B cell (primary cell): ENCODE data around the gene SLC32A1. TPM values are rescaled to one million over a fixed set of nuclear protein-coding genes. Genes with fewer than 3 reads are reported as not detected.

Source experiments
- ATAC-seq: fragments of 200-7000 bp; cut with Tn5 transposase; one replicate; pipeline ENCODE4 v1.10.0; 2021; ENCODE audit warnings: low read depth, mild to moderate bottlenecking, moderate number of reproducible peaks, moderate library complexity
- CTCF ChIA-PET: fragments of 350-600 bp; sonication (Branson Sonifier 250); formaldehyde crosslinking; loops from one replicate; lab custom pipeline; 2021; ENCODE audit warnings: antibody characterized with exemption, inconsistent platforms; lab: Charles Lee
- POLR2A ChIA-PET: fragments of 350-600 bp; sonication (Branson Sonifier 250); formaldehyde crosslinking; loops from one replicate; lab custom pipeline; 2021; ENCODE audit warnings: antibody characterized with exemption; lab: Charles Lee
- DNase-seq: peaks from one replicate; pipeline ENCODE4 v3.0.0; 2013
- H2AFZ ChIP-seq: 2 replicates; pipeline ENCODE4 v1.6.1; 2012; ENCODE audit warnings: mild to moderate bottlenecking, low read depth, low read length; ENCODE audit not compliant: insufficient read depth, poor library complexity, severe bottlenecking
- H3K27ac ChIP-seq, 2 donors: 1 replicate in 1 of 2; 2 replicates in 1 of 2; pipeline ENCODE4 v1.5.1; 2012 to 2013; ENCODE audit warnings: low read length in 2 of 2, mild to moderate bottlenecking in 2 of 2, moderate library complexity in 1 of 2
- H3K27me3 ChIP-seq, 4 experiments: fragments of 200-600 bp in 1 of 4; sonication (generic) in 1 of 4; replicated peaks in 1 of 4; 1 replicate in 2 of 4; 2 replicates in 2 of 4; pipeline versions ENCODE4 v1.6.1 to v1.7.0; 2013 to 2016; ENCODE audit warnings: low read length in 3 of 4, mild to moderate bottlenecking in 2 of 4, mixed read lengths in 1 of 4, moderate library complexity in 1 of 4; ENCODE audit not compliant: insufficient read depth in 4 of 4, control insufficient read depth in 3 of 4; ENCODE audit errors: control extremely low read depth in 1 of 4
- H3K36me3 ChIP-seq, 2 experiments: replicated peaks in 1 of 2; 1 replicate in 1 of 2; 2 replicates in 1 of 2; pipeline versions ENCODE4 v1.6.1 to v1.7.1; 2013; ENCODE audit warnings: low read length in 1 of 2; ENCODE audit not compliant: insufficient read depth in 2 of 2, control insufficient read depth in 1 of 2; ENCODE audit errors: control extremely low read depth in 1 of 2, extremely low read depth in 1 of 2
- H3K4me1 ChIP-seq, 2 donors: fragments of 200-600 bp in 1 of 2; sonication (generic) in 1 of 2; 1 replicate in 1 of 2; 2 replicates in 1 of 2; pipeline versions ENCODE4 v1.5.1 to v1.6.1; 2013 to 2017; ENCODE audit warnings: low read length in 2 of 2; ENCODE audit not compliant: control insufficient read depth in 2 of 2, insufficient read depth in 2 of 2
- H3K4me2 ChIP-seq: replicated peaks from 2 replicates; pipeline ENCODE3; 2012; ENCODE audit warnings: mild to moderate bottlenecking, low read depth, low read length; ENCODE audit not compliant: poor library complexity, severe bottlenecking
- H3K4me3 ChIP-seq, 5 experiments: fragments of 200-600 bp in 1 of 5; sonication (generic) in 1 of 5; 1 replicate in 3 of 5; 2 replicates in 2 of 5; pipeline versions ENCODE4 v1.5.1 to v1.7.0; 2011 to 2016; ENCODE audit warnings: low read length in 4 of 5, mild to moderate bottlenecking in 4 of 5, low read depth in 2 of 5, control low read depth in 1 of 5, moderate library complexity in 1 of 5; ENCODE audit not compliant: insufficient read depth in 1 of 5; ENCODE audit errors: control extremely low read depth in 1 of 5, extremely low read depth in 1 of 5
- H3K79me2 ChIP-seq: fragments of 200-600 bp; sonication (generic); one replicate; pipeline ENCODE4 v1.6.0; 2016; ENCODE audit warnings: low read length; ENCODE audit not compliant: control insufficient read depth, insufficient read depth
- H3K9ac ChIP-seq: fragments of 200-600 bp; sonication (generic); 2 replicates; pipeline ENCODE4 v1.6.1; 2017; ENCODE audit warnings: mild to moderate bottlenecking, low read length, moderate library complexity
- H3K9me3 ChIP-seq, 3 donors: one replicate each; pipeline versions ENCODE4 v1.6.1 to v1.7.1; 2013; ENCODE audit warnings: low read length in 2 of 3; ENCODE audit not compliant: control insufficient read depth in 2 of 3, insufficient read depth in 1 of 3; ENCODE audit errors: control extremely low read depth in 1 of 3
- H4K20me1 ChIP-seq: 2 replicates; pipeline ENCODE4 v1.6.0; 2012; ENCODE audit warnings: mild to moderate bottlenecking, low read length; ENCODE audit not compliant: insufficient read depth, control insufficient read depth, poor library complexity, severe bottlenecking
- H3K27ac Mint-ChIP-seq: one replicate; pipeline ENCODE4 v1.8.0; 2021; ENCODE audit warnings: mixed read lengths
- H3K27me3 Mint-ChIP-seq: one replicate; pipeline ENCODE4 v1.8.0; 2021; ENCODE audit warnings: mixed read lengths
- H3K4me1 Mint-ChIP-seq: one replicate; pipeline ENCODE4 v1.8.0; 2021; ENCODE audit warnings: mixed read lengths
- H3K4me3 Mint-ChIP-seq: one replicate; pipeline ENCODE4 v1.8.0; 2021; ENCODE audit warnings: mixed read lengths
- H3K9me3 Mint-ChIP-seq: one replicate; pipeline ENCODE4 v1.8.0; 2022; ENCODE audit warnings: mixed read lengths; ENCODE audit not compliant: insufficient read depth
- CTCF ChIP-seq: fragments of 200-600 bp; IDR thresholded peaks from one replicate; pipeline ENCODE4 v1.8.0; 2022; ENCODE audit warnings: antibody characterized with exemption, mild to moderate bottlenecking
- EZH2 ChIP-seq: IDR thresholded peaks from 2 replicates; pipeline ENCODE4 v1.6.1; 2012; ENCODE audit warnings: borderline replicate concordance, low read depth, mild to moderate bottlenecking, moderate library complexity, low read length; ENCODE audit not compliant: insufficient read depth, poor library complexity, severe bottlenecking
- WGBS: methylation state at CpG from one replicate; pipeline ENCODE4 v1.1.5; 2013; ENCODE audit warnings: missing lambda C conversion rate; ENCODE audit not compliant: insufficient coverage; 5-methylcytosine and 5-hydroxymethylcytosine counted together
- intact Hi-C: fragments of 100-400 bp; cut with micrococcal nuclease; formaldehyde crosslinking; loops from one replicate; pipeline ENCODE4 v1.10.0; 2022
- polyA plus RNA-seq: library from polyadenylated mRNA; depleted of rRNA; stranded (reverse); fragments of >200 nt; gene quantifications from 2 replicates; pipeline ENCODE4 v1.2.3, GENCODE V29; 2012
- total RNA-seq, 2 donors: library from RNA; stranded (reverse); fragments of 120-200 nt in 1 of 2; gene quantifications; 1 replicate in 1 of 2; 2 replicates in 1 of 2; pipeline versions ENCODE4 v1.2.3 to v1.2.4, GENCODE V29; 2013 to 2022

Gene SLC32A1
- total and polyA plus RNA-seq, 2 donors (not counting 1 experiment from before 2014, with no cell fraction given) = not detected

- intact Hi-C loops = loop anchor here (2.0 to 5.0 kb wide), 2 partner anchors 18 to 83 kb away; partner anchors contain the start of gene ACTR5
- peaks cover 0 to 64% (median 21%) of the 10 kb centered on the region in 3 donors for H3K9me3 ChIP-seq
- peak overlapping the region; percentile 43 for H3K9ac ChIP-seq
- H3K4me3 Mint-ChIP-seq = peak overlapping the region; percentile 69
- peaks cover 88% of the 10 kb centered on the region for H3K27me3 Mint-ChIP-seq
- 13% methylated on average over 40 of the region's 41 CpGs for WGBS
- H3K4me3 ChIP-seq = peak overlapping the region in 1 of 5 experiments; percentile 40
- H3K79me2 ChIP-seq = no peaks in the 10 kb centered on the region
- no peaks in the 10 kb centered on the region for H3K36me3 ChIP-seq
- peaks cover 67 to 82% of the 10 kb centered on the region in 2 donors for H3K4me1 ChIP-seq
- H3K9me3 Mint-ChIP-seq = peaks cover 2% of the 10 kb centered on the region
- peak overlapping the region; percentile 78 for H3K4me2 ChIP-seq
- H3K4me1 Mint-ChIP-seq = peaks cover 57% of the 10 kb centered on the region
- DNase-seq (peak; percentile 44), ATAC-seq (no peak)
- H3K27me3 ChIP-seq = peaks cover 0 to 98% (median 88%) of the 10 kb centered on the region in 4 experiments
- POLR2A ChIA-PET = no interaction called here
- CTCF ChIA-PET = interaction anchor here (0.8 to 3.7 kb wide), 6 partner anchors 9 to 164 kb away, joined by 3 to 14 read pairs (median 4); no protein-coding TSS in a partner anchor
- peak overlapping the region; percentile 79 for H3K27ac Mint-ChIP-seq
- H3K27ac ChIP-seq = no peak overlapping the region
- H2AFZ ChIP-seq = no peak overlapping the region
- H4K20me1 ChIP-seq = no peaks in the 10 kb centered on the region
- TF ChIP-seq EZH2 = no peak
Observed at GRCh38 chr20:38730167-38730988, 6.1 kb downstream of the SLC32A1 start.

- Histone ChIP-seq H3K27ac (no peak overlapping the region), H3K4me1 (peaks cover 59 to 74% of the 10 kb centered on the region in 2 donors), H3K36me3 (no peaks in the 10 kb centered on the region), H3K79me2 (no peaks in the 10 kb centered on the region), H4K20me1 (no peaks in the 10 kb centered on the region), H3K9ac (peak overlapping the region; percentile 43), H3K4me2 (peak overlapping the region; percentile 78), H3K9me3 (peaks cover 0 to 58% (median 21%) of the 10 kb centered on the region in 3 donors), H3K4me3 (peak overlapping the region in 4 of 5 experiments; percentile 18 to 40 (median 28)), H2AFZ (no peak overlapping the region), H3K27me3 (peaks cover 0 to 97% (median 86%) of the 10 kb centered on the region in 4 experiments)
- Mint-ChIP-seq H3K9me3 (peaks cover 2% of the 10 kb centered on the region), H3K4me1 (peaks cover 51% of the 10 kb centered on the region), H3K27ac (peak overlapping the region; percentile 77), H3K4me3 (peak overlapping the region; percentile 69), H3K27me3 (peaks cover 89% of the 10 kb centered on the region)
- peak; percentile 46 for TF ChIP-seq EZH2
- TF ChIP-seq CTCF = peak; percentile 97
- DNase-seq = peak; percentile 81
- 2% methylated on average over 32 of the region's 40 CpGs for WGBS
- peak; percentile 76 for ATAC-seq
- POLR2A ChIA-PET = no interaction called here
- CTCF ChIA-PET = interaction anchor here (1.1 to 3.7 kb wide), 4 partner anchors 10 to 164 kb away, joined by 3 to 14 read pairs (median 4); no protein-coding TSS in a partner anchor
- intact Hi-C loops = loop anchor here (1.0 to 5.0 kb wide), 3 partner anchors 18 to 162 kb away; partner anchors contain the start of gene ACTR5
Observed at GRCh38 chr20:38730989-38731737, 6.9 kb downstream of the SLC32A1 start.
